Measurements from ENCODE around the gene STK4.

The STK4 gene

GRCh38 chr20:45115829-45116228 is 149.5 kb downstream of the STK4 start:
- DNase-seq: no peak

- DNase-seq: no peak
Observed at GRCh38 chr20:45117581-45117980, 151.3 kb downstream of the STK4 start.

DNA sequence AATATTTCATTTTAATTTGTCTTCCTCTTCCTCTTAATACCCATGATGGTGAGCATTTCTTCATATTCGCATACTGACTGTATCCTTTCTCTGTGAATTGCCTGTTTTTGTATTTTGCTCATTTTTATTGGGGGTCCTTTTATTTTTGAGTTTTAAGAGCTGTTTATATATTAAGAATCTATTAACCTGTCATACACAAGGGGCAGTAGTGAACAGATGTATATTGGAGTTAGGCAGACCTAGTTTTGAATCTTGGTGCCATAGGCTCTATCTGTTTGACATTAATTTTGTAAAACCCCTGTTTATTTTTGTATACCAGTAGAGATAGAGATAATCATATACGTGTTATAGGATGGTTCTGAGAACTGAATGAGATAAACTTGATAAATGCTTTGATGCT is 151.7 kb downstream of the STK4 start:
- no peak for DNase-seq

DNA sequence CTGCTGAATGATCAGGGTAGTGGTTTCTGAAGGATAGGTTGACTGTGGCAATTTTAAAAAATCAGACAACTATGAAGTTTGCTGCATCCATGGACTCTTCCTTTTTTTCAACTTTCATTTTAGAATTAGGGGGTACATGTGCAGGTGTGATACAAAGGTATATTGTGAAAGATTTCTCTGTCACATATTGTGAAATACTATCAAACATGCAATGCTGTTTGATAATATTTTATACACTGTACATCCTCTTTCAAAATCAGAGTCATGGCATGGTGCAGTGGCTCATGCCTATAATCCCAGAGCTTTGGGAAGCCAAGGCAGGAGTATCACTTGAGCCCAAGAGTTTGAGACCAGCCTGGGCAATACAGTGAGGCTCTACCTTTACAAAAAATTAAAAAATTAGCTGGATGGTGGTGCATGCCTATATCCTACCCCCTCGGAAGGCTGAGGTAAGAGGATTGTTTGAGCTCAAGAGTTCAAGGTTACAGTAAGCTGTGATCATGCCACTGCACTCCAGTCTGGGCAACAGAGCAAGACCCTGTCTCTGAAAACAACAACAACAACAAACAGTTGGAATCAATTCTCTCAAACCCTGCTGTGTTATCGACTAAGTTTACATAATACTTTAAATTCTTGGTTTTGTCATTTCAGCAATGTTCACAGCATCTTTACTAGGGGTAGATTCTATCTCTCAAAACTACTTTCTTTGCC is 153.4 kb downstream of the STK4 start:
- DNase-seq: no peak

GRCh38 chr20:45121388-45121787 is 155.1 kb downstream of the STK4 start:
- DNase-seq: no peak

- no peak for DNase-seq
Observed at GRCh38 chr20:45124365-45124764, 158.1 kb downstream of the STK4 start, which contains the start of gene WFDC12. TSS of gene WFDC12 (minus strand) at chr20:45124465. CDS start at chr20:45124447, 18 bp downstream.

GRCh38 chr20:45128099-45128498 is 161.8 kb downstream of the STK4 start:
- no peak for DNase-seq
